ENCODE measurements around the gene MED12. TPM values are rescaled to one million over a fixed set of nuclear protein-coding genes. Genes with fewer than 3 reads are reported as not detected.

The MED12 gene
- total RNA-seq, 2 donors from 2014 or later, result 26.4 to 83.0 TPM

GRCh38 chrX:71151366-71151765 lies 33.0 kb downstream of the MED12 start:
- no peaks in the 10 kb centered on the region for H3K27me3 ChIP-seq
- no peaks in the 10 kb centered on the region for H3K4me1 ChIP-seq
- H3K4me3 ChIP-seq, result no peak overlapping the region
- no peaks in the 10 kb centered on the region for H3K9me3 ChIP-seq
- TF ChIP-seq POLR2A (IDR thresholded peaks at IDR 0.05), result no peak
- TF ChIP-seq, protein P1, sequence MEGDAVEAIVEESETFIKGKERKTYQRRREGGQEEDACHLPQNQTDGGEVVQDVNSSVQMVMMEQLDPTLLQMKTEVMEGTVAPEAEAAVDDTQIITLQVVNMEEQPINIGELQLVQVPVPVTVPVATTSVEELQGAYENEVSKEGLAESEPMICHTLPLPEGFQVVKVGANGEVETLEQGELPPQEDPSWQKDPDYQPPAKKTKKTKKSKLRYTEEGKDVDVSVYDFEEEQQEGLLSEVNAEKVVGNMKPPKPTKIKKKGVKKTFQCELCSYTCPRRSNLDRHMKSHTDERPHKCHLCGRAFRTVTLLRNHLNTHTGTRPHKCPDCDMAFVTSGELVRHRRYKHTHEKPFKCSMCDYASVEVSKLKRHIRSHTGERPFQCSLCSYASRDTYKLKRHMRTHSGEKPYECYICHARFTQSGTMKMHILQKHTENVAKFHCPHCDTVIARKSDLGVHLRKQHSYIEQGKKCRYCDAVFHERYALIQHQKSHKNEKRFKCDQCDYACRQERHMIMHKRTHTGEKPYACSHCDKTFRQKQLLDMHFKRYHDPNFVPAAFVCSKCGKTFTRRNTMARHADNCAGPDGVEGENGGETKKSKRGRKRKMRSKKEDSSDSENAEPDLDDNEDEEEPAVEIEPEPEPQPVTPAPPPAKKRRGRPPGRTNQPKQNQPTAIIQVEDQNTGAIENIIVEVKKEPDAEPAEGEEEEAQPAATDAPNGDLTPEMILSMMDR (IDR thresholded peaks at IDR 0.05), result no peak
- no peak for ATAC-seq
- intact Hi-C loops (cut with DNase I), result no loop called here
- no peak overlapping the region for H3K27ac ChIP-seq
- no peaks in the 10 kb centered on the region for H3K36me3 ChIP-seq (replicated peaks in 1 of 2; ENCODE audit: insufficient read depth in 1 of 2, low read depth in 2 of 2)
- WGBS, 2 donors, result 72 to 75% methylated on average over 3 to 4 of the region's 7 CpGs
- no peak for DNase-seq

- no peak overlapping the region for H3K27ac ChIP-seq
- intact Hi-C loops (cut with DNase I), result no loop called here
- TF ChIP-seq POLR2A (IDR thresholded peaks at IDR 0.05), result no peak
- TF ChIP-seq, protein P1 (IDR thresholded peaks at IDR 0.05), result no peak
- no peak overlapping the region for H3K4me3 ChIP-seq
- no peaks in the 10 kb centered on the region for H3K27me3 ChIP-seq
- no peaks in the 10 kb centered on the region for H3K36me3 ChIP-seq (replicated peaks in 1 of 2; ENCODE audit: insufficient read depth in 1 of 2, low read depth in 2 of 2)
- no peaks in the 10 kb centered on the region for H3K9me3 ChIP-seq
- no peaks in the 10 kb centered on the region for H3K4me1 ChIP-seq
- no peak for DNase-seq
- WGBS, 2 donors, result 74% methylated on average over 3 of the region's 7 CpGs; no CpG with 5 or more reads in 1 of the 2 donors
- ATAC-seq, result no peak
These were observed 35.8 kb downstream of the MED12 start for GRCh38 chrX:71154196-71154595.

- TF ChIP-seq, protein P1 (IDR thresholded peaks at IDR 0.05), result no peak
- DNase-seq (no peak), ATAC-seq (no peak)
- WGBS, 2 donors, result 58 to 83% methylated on average over 1 to 2 of the region's 3 CpGs
- Histone ChIP-seq H3K27ac (no peak overlapping the region), H3K27me3 (no peaks in the 10 kb centered on the region), H3K36me3 (replicated peaks in 1 of 2; ENCODE audit: insufficient read depth in 1 of 2, low read depth in 2 of 2) (no peaks in the 10 kb centered on the region), H3K4me1 (no peaks in the 10 kb centered on the region), H3K9me3 (no peaks in the 10 kb centered on the region), H3K4me3 (no peak overlapping the region)
- intact Hi-C loops (cut with DNase I), result no loop called here
These were observed 36.2 kb downstream of the MED12 start for GRCh38 chrX:71154641-71155040.

- intact Hi-C loops (cut with DNase I), result no loop called here
- no peaks in the 10 kb centered on the region for H3K9me3 ChIP-seq
- H3K4me3 ChIP-seq, result no peak overlapping the region
- WGBS, 2 donors, result 71 to 79% methylated on average over 6 of the region's 6 CpGs
- ATAC-seq (no peak), DNase-seq (no peak)
- no peaks in the 10 kb centered on the region for H3K4me1 ChIP-seq
- H3K27ac ChIP-seq, result no peak overlapping the region
- no peaks in the 10 kb centered on the region for H3K36me3 ChIP-seq (replicated peaks in 1 of 2; ENCODE audit: insufficient read depth in 1 of 2, low read depth in 2 of 2)
- no peaks in the 10 kb centered on the region for H3K27me3 ChIP-seq
- no peak for TF ChIP-seq POLR2A (IDR thresholded peaks at IDR 0.05)
- TF ChIP-seq, protein P1 (IDR thresholded peaks at IDR 0.05), result no peak
These were observed 40.2 kb downstream of the MED12 start for GRCh38 chrX:71158603-71159002.

DNA sequence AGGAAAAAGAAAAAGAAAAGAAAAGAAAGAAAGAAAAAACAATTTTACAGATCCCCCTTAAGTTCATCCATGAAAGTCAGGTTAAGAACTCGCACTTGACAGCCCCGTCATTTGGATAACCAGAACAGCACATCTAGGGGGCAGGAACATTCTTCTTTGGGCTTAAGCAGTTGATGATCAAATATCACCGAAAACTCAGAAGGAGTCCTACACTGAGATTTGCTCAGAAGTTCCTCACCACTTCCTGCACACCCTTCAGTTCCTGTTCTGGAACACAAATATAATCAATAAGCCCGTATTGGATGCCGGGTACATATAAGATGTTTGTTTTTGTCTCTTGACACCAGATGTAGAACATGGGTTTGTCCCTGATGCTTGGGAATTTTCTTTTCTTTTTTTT lies 40.9 kb downstream of the MED12 start:
- intact Hi-C loops (cut with DNase I), result no loop called here

More for the DNA sequence above, 40.9 kb downstream of the MED12 start:
- Histone ChIP-seq H3K9me3 (no peaks in the 10 kb centered on the region), H3K4me1 (no peaks in the 10 kb centered on the region), H3K4me3 (no peak overlapping the region), H3K27ac (no peak overlapping the region), H3K36me3 (replicated peaks in 1 of 2; ENCODE audit: insufficient read depth in 1 of 2, low read depth in 2 of 2) (no peaks in the 10 kb centered on the region), H3K27me3 (no peaks in the 10 kb centered on the region)
- WGBS, 2 donors, result 67 to 83% methylated on average over 3 to 5 of the region's 5 CpGs
- ATAC-seq, result no peak
- TF ChIP-seq, protein P1 (IDR thresholded peaks at IDR 0.05), result no peak
- TF ChIP-seq POLR2A (IDR thresholded peaks at IDR 0.05), result no peak
- no peak for DNase-seq
